Fibroblast of pulmonary artery (primary cell): ENCODE results near the gene ANKS1B.
A peak's percentile ranks its signal among the peaks of the same experiment; 100 is the strongest.

Experiments used
- DNase-seq: peaks from one replicate; pipeline ENCODE4 v3.0.0-alpha.2; 2010; ENCODE audit warnings: low read depth
- H3K4me3 ChIP-seq: replicated peaks from 2 replicates; pipeline ENCODE4 v1.5.1; 2011; ENCODE audit warnings: low read depth, mild to moderate bottlenecking, control low read depth, low read length, moderate library complexity
- CTCF ChIP-seq: IDR thresholded peaks from 2 replicates; pipeline ENCODE4 v1.5.1; 2011; ENCODE audit warnings: mild to moderate bottlenecking, control low read depth, low read length, inconsistent platforms; ENCODE audit errors: missing control alignments

The ANKS1B gene

DNA sequence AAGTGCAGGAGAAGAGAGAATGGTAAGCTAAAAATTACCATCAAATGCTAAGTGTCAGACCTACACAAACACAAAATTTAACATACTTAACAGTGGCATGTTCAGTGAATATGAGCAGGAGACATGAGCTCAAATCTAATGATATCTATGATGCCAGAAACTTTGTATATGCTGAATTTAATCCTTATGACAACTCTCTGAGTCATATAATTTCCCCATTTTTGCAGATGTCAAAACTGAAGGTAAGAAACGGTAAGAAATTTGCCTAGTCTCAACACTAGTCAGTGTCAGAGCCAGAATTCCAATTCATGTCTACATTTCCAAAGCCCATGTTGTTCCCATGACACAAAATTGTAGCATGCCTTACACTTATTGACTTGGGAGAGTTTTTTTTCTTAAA lies 963.9 kb downstream of the ANKS1B start:
- H3K4me3 ChIP-seq, result no peak overlapping the region
- DNase-seq, result no peak
- no peak for TF ChIP-seq CTCF

GRCh38 chr12:99019798-99020197 lies 964.9 kb downstream of the ANKS1B start:
- no peak for DNase-seq
- H3K4me3 ChIP-seq, result no peak overlapping the region
- no peak for TF ChIP-seq CTCF

GRCh38 chr12:99017971-99018370 lies 966.8 kb downstream of the ANKS1B start:
- no peak for DNase-seq
- TF ChIP-seq CTCF, result no peak
- no peak overlapping the region for H3K4me3 ChIP-seq

DNA sequence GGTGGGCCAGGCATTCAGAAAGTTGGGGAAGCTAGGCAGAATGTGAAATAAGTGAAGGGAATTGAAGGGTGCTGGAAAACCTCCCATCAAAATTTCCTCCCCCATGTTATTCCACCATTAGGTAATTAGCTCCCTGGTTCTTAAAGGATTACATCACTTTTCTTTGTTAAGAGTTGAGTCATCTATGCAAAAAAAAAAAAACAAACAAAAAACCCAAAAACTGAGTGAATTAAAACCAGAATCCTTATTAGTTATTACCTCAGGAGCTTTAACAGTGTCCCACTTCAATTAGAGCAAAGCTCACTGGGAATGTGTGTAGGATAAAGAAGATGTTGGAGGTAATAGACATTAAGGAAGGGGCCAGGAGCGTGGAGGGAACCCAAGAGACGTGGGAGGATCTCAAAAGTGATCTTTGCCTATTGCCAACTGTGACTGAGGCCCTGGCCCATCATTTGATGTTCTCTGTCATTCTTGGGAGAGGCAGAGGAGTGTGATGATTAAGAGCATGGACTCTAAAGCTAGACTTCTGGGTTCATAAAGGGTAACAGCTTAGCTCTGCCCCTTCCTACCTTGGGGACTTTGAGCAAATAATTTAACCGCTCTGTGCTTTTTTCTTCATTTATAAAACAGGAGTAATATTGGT lies 975.0 kb downstream of the ANKS1B start:
- no peak for TF ChIP-seq CTCF
- DNase-seq, result peak; percentile 6
- H3K4me3 ChIP-seq, result no peak overlapping the region

- no peak overlapping the region for H3K4me3 ChIP-seq
- no peak for DNase-seq
- no peak for TF ChIP-seq CTCF
Measured at GRCh38 chr12:99005601-99006000, 979.1 kb downstream of the ANKS1B start.

DNA sequence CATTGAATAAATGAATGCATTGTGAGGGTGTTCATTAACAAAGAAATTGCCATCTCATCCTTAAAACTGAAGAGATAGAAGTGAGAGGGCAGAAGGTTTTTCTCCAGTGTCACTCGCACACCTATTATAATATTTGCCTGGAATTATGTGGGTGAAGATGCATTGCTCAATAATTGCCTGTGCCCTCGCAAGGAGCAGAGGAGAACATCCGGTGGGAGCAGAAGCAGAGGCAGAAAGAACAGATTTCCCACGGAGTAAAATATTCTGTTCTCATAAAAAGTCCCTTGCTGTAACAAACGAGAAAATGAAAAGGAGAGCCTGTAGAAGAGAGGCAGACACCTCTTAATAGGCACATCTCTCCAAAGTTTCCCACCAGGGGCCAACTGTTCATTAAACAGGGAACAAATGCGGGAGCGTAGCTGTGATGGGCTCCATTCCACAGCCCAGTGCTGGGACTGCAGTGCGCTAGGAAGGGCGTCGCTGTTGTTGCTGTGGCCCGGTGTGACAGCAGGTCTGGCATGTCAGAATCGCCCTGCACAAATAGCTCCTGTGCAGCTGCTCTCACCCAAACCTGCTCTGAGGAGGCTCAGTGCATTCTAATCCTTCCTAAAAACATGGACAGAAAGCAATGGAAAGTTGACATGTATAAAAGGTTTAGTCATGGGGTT lies 979.8 kb downstream of the ANKS1B start:
- TF ChIP-seq CTCF, result no peak
- no peak overlapping the region for H3K4me3 ChIP-seq
- DNase-seq, result no peak

GRCh38 chr12:99002731-99003130 lies 982.0 kb downstream of the ANKS1B start:
- H3K4me3 ChIP-seq, result no peak overlapping the region
- DNase-seq, result no peak
- no peak for TF ChIP-seq CTCF
